SH-SY5Y (cell line): Measurements from ENCODE around the gene HLA-DPA1.

Experiments used
- GATA2 ChIP-seq: IDR thresholded peaks from 2 replicates; pipeline ENCODE4 v1.6.1; 2011; ENCODE audit warnings: mild to moderate bottlenecking, low read depth, low read length
- GATA3 ChIP-seq: IDR thresholded peaks from 2 replicates; pipeline ENCODE4 v1.6.1; 2011; ENCODE audit warnings: low read depth, mild to moderate bottlenecking, low read length, moderate library complexity

- TF ChIP-seq GATA2 = no peak
- TF ChIP-seq GATA3 = no peak
These were observed 15.6 kb upstream of the HLA-DPA1 start for GRCh38 chr6:33088931-33089620.
